GM12864 (cell line): ENCODE measurements around the gene GALNT9.

ENCODE experiments used
- DNase-seq: peaks from one replicate; pipeline ENCODE4 v3.0.0-alpha.2; 2011; ENCODE audit warnings: low read depth
- H3K4me3 ChIP-seq: 2 replicates; pipeline ENCODE4 v1.5.1; 2011; ENCODE audit warnings: mild to moderate bottlenecking, low read depth, low read length, control low read depth
- TF ChIP-seq, protein P1 (sequence below): IDR thresholded peaks from 2 replicates; pipeline ENCODE4 v1.5.1; 2011; ENCODE audit warnings: low read depth, mild to moderate bottlenecking, moderate library complexity, low read length, control low read depth, inconsistent platforms; ENCODE audit errors: missing control alignments

Gene GALNT9

DNA sequence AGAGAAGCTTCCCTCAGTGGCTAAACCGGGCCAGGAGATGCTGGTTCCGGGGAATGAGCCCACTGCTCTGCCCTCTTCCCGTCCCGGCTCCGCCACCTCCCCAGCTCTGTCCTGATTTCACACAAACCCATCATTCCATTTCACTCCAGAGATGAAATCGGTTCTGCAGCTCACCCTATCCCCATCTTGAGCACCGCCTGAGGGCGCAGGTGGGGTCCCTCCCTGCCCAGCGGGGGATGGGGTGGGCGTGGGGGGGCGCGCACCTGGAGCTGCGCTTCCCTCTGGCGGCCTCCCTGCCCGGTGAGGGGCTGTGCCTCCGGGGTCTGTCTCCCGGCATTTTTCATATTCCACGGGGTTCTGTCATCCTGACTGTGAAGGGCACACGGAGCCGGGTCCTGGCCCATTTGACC is 140.5 kb downstream of the GALNT9 start:
- DNase-seq, result no peak
- peak overlapping the region; percentile 55 for H3K4me3 ChIP-seq
- TF ChIP-seq, protein P1, sequence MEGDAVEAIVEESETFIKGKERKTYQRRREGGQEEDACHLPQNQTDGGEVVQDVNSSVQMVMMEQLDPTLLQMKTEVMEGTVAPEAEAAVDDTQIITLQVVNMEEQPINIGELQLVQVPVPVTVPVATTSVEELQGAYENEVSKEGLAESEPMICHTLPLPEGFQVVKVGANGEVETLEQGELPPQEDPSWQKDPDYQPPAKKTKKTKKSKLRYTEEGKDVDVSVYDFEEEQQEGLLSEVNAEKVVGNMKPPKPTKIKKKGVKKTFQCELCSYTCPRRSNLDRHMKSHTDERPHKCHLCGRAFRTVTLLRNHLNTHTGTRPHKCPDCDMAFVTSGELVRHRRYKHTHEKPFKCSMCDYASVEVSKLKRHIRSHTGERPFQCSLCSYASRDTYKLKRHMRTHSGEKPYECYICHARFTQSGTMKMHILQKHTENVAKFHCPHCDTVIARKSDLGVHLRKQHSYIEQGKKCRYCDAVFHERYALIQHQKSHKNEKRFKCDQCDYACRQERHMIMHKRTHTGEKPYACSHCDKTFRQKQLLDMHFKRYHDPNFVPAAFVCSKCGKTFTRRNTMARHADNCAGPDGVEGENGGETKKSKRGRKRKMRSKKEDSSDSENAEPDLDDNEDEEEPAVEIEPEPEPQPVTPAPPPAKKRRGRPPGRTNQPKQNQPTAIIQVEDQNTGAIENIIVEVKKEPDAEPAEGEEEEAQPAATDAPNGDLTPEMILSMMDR, result no peak

DNA sequence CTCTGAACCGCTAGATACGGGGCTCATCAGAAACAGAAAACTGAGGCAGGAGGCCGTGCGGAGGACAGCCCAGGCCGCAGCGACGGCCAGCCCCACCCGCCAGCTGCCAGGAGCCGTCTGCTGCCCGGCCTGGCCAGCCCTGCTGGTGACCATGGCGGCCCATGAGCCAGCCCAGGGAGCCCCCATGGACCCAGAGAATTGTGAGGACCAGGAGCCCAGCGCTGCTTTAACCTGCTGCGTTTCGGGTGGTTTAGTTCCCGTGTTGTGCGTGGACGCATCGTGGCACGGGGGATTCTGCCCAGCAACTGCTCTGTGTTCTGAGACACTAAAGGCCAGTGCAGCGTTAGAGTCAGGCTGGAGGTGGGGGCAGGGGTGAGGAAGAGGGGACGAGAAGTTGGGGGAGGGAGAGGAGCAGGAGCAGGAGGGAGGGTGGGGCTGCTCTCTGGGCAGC is 140.9 kb downstream of the GALNT9 start:
- TF ChIP-seq, protein P1, result no peak
- H3K4me3 ChIP-seq, result no peak overlapping the region
- DNase-seq, result no peak

DNA sequence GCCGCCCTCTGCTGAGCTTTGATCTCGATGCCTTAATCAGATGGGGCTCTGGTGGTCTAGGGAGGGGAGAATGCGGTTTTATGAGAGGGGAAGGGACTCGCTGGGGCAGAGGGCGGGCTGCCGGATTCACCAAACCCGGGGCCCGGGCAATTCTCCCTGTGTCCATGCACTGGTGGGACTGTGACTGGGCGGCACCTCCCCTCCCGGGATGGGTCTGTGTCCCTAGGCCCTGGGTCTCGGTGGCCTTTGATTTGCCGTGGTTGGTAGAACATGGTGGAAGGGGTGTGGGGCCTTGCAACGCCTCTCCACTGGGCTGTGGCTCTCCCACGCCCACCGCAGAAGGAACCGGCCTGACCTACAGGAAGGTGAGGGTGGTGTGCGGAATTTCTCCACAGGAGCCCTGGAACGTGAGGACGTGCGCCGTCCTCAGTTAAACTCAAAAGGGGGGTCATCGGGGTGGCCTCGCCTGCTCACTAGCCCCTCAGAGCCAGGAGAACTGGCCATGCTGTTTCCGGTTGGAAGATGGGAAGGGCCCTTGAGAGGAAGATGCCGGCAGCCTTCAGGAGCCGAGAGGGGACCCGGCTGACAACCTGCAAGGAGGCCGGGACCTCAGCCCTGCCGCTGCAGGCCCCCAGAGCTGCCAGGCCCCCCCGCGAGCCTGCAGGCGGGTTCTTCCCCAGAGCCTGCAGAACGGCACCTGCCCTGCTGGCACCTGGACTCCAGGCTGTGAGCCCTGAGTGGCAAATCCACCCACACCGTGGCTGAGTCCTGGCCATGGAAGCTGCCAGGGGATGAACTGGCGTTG is 141.5 kb downstream of the GALNT9 start:
- TF ChIP-seq, protein P1, result no peak
- no peak overlapping the region for H3K4me3 ChIP-seq

DNA sequence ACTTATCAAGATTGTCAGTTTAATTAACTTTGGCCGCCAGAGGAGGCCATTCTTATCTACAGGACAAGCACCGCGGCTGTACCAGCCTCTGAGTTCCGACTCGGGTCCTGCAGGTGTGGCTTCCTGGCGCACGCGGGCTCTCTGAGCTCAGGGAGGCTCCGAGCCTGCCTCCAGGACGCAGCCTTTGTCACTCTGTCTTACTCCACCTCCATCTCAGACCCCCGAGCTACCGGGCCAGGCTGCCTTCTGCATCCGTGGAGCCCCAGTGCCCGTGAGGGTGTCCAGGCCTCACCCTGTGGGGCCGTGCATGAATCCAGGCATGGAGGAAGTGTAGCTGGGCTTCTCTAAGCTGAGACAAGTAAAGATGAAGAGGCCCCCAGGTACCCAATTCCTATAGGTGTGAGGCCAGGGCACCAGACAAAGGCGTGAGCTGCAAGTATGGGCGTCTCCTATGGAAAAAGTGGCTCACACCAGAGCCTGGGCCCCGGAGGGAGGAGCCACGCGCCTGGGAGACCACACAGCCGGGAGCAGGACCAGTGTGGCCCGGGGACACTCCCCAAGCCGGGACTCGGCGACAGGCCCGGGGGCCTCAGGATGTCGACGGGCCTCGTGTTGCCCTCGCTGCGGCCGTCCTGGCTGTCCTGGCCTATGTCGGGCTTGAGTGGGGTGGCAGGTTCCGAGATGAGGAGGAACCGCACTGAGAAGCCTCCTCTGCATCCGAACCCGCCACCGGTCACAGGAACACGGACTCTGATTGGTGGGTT is 142.3 kb downstream of the GALNT9 start:
- TF ChIP-seq, protein P1, result no peak
- no peak overlapping the region for H3K4me3 ChIP-seq
- DNase-seq, result no peak

More for the DNA sequence above, 141.5 kb downstream of the GALNT9 start:
- no peak for DNase-seq

DNA sequence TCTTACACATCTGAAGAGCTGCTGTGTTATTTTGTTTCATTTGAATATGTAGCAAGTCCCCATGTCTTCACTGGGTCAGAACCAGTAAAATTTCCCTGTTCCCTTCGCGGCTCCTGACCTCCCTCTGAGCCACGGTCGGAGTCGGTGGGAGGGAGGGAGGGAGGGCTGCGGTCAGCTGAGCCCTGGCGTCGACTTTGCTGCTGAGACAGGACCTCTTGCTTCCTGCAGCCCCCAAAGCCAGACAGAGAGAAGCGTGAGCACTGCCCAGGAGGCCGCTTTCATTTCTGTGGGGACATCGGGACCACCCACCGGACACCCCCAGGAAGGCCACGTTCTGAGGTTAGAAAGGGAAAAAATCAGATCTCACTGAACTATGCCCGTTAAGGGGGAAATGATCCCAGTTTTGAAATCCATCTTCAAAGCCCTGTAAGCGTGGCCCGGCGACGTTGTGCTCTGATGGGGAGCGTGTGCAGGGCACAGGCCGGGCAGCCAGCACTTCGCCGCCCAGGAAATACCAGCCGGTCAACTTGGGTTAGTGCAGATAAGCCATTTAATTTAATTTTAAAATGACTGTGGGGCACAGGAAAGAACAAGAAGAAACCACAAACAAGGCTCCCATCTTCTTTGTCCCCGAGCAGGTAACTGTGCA is 143.1 kb downstream of the GALNT9 start:
- no peak overlapping the region for H3K4me3 ChIP-seq
- TF ChIP-seq, protein P1, result no peak
- DNase-seq, result no peak

DNA sequence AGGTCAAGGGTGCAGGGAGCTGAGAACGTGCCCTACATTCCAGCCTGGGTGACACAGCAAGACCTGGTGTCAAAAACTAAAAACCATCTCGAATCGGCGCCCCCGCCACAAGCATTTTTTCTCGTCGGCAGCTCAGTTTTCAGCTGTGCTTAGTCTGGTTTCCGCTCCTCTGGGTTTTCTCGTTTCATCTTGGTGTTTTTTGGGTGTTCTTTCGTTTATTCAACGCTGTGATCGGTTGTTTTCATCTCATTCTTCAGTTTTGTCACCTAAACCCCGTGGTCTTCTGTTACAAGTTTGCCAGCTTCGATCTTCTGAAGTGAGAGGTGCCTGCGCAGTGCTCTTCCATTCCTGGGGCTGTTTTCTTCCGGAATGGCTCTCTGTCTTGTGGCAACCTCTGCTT is 143.7 kb downstream of the GALNT9 start:
- TF ChIP-seq, protein P1, result no peak
- no peak for DNase-seq
- no peak overlapping the region for H3K4me3 ChIP-seq
